Stimulated activated CD8-positive, alpha-beta memory T cell treated with anti-CD3 and anti-CD28 coated beads, Interleukin-15, amount 100 ng/mL, for 24 hours (primary cell): ENCODE measurements around the gene IL3.

Source experiments
- DNase-seq: peaks from one replicate; pipeline ENCODE4 v3.0.0-alpha.2; 2020; ENCODE audit warnings: low read depth

Gene IL3

DNA sequence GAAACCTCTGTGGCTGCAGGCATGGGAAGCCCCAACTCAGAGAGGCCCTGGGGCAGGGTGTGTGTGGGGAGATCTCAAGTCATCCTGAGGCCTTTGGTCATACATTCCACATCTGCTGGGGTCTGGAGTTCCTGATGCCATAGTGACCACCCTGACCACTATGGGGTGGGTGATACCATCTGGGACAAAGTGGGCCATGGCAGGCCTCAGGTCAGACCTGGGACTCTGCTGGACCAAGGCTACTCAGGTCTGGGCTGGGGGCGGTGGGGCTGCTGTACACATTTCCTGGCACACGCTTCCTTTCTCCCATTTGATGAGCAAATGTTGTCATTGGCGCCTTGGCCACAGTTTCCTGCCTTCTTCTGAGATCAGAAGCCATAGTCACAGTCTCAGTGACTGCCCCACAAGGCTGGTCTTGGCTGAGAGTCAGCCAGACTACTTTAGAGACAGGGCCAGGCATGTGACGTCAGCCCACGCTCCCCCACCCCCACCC is 33.9 kb upstream of the IL3 start:
- DNase-seq, result no peak

DNA sequence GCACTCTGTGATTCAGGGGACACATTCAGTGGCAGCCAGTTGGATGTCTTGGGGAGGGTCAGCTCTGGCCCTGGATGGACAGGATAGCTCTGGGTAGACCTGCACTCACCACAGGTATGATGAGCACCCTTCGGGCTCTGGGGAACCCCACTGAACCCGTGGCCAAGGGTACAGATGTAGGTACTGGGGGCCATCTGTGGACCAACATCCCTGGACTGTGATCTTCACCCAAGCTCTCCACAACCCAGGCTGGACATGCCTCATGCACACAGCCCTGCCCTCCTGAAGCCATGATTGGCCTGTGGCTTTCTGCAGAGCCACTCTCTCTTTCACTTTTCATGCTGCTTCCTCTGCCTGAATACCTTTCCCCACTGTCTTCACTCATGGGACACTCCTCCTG is 33.4 kb upstream of the IL3 start:
- DNase-seq, result no peak

DNA sequence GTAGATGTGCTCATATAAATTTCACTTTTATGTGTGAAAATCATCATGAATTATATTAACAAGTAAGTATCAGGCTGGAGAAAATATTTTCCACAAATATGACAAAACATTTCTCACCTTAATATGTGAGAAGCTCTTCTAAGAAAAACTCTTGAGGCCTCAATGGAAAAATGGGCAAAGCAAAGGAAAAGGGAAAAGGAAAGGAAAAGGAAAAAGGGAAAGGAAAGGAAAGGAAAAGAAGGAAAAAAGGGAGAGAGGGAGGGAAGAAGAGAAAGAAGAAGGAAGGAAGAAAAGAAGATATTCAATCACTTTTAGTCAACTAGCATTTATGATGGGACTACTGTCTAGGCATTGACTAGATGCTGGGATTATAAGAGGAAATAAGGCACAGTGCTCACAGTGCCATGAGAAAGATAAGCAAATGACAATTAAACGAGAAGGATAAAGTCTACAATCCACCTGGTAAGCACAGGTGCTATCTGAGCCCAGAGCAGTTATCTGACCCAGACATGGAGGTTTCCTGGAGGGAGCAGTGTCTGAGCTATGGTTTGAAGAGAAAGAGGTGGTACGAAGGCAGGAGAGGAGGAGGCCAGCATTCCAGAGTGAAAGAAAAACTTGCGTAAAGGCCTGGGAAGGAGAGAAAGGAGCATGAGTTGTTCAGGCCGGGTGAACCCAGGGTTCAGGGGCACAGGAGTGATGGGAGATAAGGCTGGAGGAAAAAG is 30.7 kb upstream of the IL3 start:
- no peak for DNase-seq

DNA sequence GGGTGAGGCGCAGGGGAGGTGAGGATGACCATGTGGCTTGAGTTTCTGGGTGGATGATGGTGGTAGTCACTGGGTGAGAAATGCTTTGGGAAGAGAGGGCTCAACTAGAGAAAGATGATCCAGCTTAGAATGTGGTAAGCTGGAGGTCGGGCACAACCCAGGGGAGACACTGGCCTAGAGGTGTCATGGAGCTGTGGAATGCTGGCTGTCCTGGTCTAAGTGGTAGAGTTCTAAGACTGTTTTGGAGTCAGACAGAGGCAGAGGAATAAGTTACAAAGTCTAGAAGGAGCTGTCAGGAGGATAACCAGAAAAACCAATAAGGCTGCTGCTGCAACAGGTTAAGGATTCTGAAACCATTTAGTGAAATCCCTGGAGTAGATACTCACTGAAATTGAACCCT is 29.8 kb upstream of the IL3 start:
- DNase-seq, result no peak

GRCh38 chr5:132032196-132032595 is 28.3 kb upstream of the IL3 start:
- DNase-seq, result no peak

DNA sequence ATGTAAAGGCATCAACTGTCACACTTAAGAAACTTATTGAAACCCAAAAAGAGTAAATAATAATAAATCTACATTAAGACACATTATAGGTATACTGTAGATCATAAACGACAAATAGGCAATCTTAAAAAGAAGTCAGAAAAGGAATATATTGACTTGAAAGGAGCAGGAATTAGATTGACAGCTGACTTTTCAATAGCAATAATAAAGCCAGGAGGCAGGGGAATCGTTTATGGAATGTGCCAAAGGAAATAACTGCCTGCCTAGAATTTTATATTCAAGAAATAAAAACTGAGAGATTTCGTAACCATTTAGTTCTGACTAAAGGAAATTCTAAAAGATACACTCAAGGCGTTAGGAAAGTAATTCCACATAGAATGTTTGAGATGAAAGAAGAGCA is 27.3 kb upstream of the IL3 start:
- no peak for DNase-seq

- no peak for DNase-seq
These were observed 23.1 kb upstream of the IL3 start for GRCh38 chr5:132037353-132037752.

GRCh38 chr5:132044207-132044606 is 16.2 kb upstream of the IL3 start:
- DNase-seq, result no peak

DNA sequence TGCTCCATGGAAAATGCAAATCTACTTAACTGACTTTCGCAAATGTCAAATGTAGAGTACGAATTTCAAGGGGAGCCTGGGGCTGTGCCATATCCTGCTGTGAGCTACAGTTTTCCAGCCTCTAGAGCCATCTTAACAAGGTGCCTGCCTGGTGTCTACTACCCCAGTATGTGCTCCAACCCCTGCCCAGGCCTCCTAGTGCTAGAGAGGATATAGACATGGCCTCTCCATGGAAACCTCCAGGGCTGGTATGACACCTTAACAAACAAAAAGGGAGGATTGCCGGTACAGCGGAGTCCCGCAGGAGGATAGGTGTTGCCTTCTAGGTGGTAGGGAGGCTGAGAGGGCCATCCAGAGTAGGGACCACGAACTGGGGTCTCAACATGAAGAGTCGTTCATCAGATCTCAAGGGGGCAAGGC is 13.6 kb upstream of the IL3 start:
- DNase-seq, result no peak

DNA sequence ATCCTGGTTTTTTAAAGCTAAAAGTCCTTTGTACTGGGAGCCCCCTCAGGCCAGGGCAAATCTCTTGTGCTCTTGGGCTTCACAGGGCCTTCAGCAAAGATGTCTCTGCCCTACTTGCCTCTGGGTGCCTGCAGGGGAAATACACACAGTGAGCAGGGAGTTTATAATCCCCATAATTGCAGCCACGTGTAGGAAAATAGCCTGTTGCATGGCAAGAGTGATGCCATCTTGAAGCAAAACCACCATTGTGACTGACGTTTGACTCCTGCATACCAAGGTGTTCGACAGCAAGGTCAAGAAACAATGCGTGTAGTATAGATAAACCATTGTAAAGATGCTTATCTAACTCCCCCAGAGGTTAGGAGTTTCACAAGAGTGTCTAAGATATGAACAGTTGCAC is 11.4 kb upstream of the IL3 start:
- DNase-seq, result no peak

DNA sequence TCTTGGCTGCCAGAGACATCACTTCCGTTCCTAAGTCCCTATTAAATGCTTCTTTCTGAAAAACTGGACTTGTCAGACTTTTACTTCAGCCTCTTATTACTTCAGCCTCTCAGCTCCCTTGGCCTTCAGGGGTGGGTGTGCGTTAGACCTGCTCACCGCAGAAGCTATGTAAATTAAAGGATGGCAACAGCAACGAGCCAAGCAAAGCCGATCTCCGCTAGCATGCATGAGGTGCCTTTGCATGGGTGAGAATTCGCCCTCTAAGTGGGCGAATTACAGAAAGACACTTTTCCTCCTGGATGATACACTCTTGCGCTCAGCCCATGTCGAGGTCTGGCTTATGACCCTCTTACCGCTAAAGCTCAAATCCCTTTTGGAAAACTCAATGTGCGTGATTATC is 10.9 kb upstream of the IL3 start:
- DNase-seq, result no peak

DNA sequence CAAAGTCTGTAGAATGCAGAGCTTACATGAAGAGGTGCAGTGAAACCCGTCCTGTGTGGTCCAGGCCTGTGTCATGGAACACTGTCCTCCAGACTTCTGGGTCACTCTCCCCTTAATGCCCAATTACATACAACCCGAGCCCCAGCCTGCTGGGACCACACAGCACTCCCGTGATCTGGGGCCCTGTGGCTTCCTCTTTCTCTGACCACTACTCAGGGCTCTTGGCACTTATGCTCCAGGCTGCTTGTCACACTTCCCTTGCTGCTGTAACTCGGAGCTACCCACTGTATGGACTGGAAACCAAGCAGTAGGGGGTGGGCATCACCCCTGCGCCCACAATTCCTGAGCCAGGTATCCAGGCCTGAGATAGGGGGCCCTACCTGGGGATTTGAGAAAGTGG is 10.3 kb upstream of the IL3 start:
- DNase-seq, result no peak

DNA sequence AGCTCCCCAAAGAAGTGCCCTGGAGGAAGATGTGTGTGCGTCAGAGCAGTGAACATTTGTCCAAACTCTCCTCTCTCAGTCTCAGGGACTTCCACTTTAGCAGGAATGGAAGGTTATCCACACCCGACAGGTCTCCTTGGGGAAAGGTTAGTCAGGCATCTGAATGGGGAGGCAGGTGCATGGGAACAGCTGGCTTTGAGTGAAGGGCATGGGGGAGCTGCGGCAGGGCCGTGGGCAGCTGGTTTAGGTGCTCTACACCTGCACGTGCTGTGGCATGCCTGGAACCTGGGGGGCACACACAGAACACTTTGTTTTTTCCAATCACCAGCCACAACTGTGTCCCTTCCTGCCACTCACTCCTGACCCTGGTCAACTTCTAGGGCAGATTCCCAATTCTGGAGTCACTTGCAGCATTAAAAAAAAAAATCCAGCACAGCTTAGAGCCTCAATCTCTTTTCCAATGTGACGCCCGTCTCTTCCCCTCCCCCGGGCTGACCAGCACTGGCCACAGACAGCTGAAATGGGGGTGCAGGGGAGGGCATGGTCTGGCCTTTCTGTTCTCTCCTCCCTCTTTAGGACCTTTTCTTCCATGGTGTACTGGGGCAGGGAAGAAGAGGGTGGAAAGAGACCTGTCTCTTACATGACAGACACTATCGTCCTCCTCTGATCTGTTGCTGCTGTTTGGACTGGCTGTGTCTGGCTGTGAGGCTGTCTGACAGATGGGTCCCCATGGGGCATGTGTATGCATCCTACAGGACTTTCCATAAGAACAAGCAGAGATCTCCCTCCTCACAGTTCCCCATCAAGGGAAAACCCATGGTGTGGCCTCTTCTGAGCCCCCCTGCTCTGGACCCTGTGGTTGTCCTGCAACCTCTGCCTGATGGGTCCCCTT is 9.5 kb upstream of the IL3 start:
- DNase-seq, result no peak

DNA sequence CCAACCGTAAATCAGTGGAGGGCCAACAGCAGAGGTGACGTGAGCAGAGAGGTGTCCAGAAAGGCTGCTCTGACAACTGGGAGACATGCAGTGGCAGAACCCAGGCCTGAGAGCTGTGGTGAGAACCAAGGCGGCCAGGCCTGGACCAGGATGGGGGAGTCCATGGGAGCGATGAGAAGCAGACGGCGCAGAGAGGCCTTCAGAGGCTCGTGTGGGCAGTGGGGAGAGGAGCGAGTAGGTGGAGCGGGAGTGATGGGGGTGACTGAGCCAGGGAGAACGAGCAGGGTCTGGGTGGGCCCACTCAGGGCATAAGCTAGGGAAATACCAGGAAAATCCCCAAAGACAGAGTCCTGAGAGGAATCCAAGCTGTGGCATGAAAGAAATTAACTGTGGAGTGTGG is 7.9 kb upstream of the IL3 start:
- no peak for DNase-seq

- no peak for DNase-seq
These were observed 7.0 kb upstream of the IL3 start for GRCh38 chr5:132053483-132053882.

DNA sequence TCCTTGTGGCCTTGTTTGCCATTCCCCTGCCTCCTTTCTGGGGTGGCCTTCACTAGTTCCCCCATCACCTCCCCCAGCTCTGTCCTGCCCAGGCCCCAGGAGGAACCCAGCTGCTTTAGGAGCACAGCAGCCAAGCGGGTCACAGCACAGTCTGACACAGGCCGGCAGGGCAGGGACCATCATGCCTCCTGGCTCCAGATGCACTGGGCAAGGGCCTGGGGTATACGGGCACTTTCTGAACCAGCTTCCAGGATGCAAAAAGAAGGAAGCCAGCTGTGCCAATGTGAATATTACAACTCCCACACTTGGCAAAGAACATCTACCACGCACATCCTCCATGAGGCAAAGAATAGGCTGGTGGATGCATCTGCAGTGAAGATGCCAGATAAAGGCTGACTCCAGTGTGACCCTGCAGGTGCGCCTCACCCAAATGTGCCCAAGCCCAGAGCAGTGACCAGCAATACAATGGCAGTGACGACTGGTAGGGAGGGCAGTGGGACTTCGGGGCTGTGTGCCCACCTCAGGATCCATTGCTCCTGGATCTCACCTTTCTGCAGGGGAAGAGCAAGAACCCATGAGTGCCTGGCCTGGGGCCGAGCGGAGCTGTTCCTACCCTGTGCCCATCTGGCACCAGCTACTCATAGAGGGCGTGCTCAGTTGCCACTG is 6.3 kb upstream of the IL3 start:
- DNase-seq, result no peak

DNA sequence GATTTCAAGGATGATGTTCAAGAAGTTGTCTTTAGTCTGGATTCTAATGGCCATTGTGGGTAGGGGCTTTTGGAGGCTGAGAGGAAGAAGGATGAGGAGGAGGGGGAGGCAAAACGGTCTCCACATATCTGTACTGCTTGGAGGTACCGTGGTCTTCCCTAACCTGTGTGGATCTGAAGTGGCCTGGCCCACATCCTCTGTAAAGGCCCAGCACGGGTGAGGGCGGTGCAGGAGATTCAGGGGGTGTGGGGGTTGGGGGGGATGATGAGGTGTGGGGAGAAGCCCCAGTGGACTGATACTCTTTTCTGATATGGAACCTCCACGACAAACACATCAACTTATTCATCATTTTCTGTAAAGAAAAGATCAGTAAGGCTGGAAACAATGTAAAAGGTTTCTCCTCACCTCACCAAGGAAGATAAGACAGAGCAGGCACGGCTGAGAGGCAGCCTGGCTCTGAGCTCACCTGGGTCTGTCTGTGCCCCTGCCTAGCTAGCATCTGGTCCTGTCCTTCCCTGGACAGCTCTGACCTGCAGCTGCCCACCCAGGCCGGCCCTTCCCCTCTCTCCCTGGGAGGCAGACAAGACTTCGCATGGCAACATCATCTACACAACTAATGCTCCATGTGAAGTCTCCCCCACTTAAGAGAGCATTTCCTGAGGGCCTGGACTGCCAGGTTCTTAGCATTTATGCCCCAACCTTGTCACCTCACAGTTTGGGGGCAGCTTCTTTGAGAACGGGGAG is 5.6 kb upstream of the IL3 start:
- no peak for DNase-seq

DNA sequence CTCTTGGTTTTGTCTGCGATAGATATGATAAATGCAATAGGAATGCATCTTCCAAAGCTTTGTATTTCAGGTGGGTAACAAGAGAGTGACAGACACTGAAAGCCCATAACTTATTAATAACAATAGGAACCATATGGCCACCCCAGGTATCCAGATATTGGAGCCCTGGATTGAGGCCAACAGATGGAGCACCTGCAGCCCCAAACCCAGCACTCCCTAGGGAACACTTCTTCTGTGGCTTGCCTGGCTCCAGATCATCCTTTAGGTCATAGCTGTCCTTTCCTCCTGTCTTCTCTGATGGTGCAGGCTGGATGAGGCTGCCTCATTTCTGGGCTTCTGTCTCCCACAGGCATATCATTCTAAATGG is 5.0 kb upstream of the IL3 start:
- DNase-seq, result no peak

GRCh38 chr5:132055808-132056609 is 4.4 kb upstream of the IL3 start:
- DNase-seq, result no peak

DNA sequence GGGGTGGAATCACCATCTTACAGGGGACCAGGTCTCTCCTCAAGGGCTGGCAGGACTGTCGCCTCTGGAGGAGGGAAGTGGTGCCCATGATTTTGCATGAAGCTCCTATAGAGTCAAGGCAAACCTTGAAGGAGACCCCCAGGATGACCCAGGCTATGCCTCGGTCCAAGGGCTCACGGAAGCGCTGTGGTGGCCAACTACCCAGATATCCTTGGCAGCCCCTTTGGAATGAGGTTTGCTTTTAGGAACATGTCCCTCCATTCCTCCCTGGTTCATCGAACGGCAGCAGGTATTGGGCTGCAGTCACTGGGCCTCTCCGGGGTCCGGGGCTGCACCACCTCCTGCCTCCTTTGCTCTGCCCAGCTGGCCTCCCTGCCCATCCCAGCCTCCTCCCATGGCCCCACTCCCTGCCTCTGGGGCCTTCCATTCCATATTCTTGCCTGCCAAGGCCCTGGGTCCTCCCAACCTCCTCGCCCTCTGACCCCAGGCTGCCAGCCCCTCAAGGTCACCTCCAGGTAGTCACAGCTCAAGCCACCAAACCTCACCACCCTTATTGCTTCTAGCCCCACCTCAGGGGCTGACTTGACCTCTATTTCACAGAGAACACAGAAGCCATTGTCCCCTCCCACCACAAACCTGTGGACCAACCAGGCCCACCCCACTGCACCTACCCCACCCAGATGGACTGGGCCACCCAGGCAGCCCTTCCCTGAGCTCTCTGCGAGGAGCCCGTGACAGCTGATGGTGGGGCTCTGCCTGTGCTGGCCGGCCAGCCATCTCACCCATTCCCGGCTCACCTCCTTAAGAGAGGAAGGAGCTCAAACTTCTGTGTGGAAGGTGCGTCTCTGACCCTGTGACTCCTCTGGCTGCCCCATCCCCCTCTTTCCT is 3.6 kb upstream of the IL3 start:
- DNase-seq, result no peak
